Endometrial microvascular endothelial cells (primary cell): ENCODE results near the gene ZFAND3. TPM values are rescaled to one million over a fixed set of nuclear protein-coding genes. Genes with fewer than 3 reads are reported as not detected.

Experiments
- in situ Hi-C: cut with HindIII; loops from 2 replicates; pipeline ENCODE4 v1.10.0; 2017; ENCODE audit warnings: low sequenced_read_pairs, low pct_unique_long_range_greater_than_20kb; ENCODE audit errors: inconsistent ontology term
- total RNA-seq: library from RNA; depleted of rRNA; stranded (reverse); fragments of >200 nt; gene quantifications from one replicate; pipeline ENCODE4 v1.2.3, GENCODE V29; 2015; ENCODE audit errors: inconsistent ontology term

Gene ZFAND3
- total RNA-seq, 1 donor from 2014 or later, result 20.5 TPM

GRCh38 chr6:37856285-37856684 lies 36.8 kb downstream of the ZFAND3 start:
- in situ Hi-C loops, result no loop called here

DNA sequence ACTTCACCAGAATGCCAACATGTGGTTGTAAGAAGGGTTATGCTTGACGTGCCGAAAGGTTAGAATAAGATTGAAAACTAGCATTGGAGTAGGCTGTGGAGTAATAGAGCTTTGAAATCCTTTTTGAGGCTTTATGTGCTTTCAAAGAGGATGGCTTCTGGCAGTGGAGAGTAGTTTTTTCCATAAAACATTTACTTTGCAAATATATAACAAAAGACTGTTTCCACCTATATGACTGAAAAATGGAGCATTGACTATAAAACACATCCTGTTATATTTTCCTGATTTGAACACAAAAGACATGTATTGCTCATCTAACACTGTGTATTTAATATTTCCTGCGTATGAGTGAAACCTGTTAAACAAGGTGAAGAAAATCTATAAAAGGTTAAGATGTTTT lies 38.8 kb downstream of the ZFAND3 start:
- in situ Hi-C loops, result no loop called here

DNA sequence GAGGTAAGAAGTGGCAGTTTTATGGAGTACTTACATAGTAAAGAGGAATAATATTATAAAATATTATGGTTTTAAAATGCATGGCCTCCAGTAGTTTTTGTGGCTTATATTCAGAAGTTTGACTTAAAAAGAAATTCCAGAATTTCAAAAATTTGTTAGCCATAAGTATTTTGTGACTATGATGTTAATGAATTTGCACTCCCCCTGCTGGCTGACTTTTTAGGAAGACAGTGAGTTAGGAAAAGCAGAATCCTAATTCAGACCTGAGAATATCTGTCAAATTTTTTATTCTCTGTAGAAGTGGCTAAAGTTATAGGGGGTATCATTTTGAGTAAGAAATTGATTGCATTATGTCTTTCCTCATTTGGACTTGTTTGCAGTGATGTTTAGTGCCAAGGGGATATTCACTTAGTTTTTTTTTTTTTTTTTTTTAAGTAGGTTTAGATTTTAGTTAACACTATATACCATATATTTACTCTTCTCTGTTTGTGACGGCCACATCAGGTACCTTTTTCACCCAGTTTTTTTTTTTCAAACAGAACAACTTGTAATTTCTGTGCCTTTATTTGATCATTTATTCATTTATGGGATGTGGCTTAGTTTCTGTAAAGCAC lies 40.8 kb downstream of the ZFAND3 start:
- in situ Hi-C loops, result no loop called here

- in situ Hi-C loops, result no loop called here
Observed at GRCh38 chr6:37861452-37861851, 41.9 kb downstream of the ZFAND3 start.

GRCh38 chr6:37862430-37862829 lies 42.9 kb downstream of the ZFAND3 start:
- in situ Hi-C loops, result no loop called here

DNA sequence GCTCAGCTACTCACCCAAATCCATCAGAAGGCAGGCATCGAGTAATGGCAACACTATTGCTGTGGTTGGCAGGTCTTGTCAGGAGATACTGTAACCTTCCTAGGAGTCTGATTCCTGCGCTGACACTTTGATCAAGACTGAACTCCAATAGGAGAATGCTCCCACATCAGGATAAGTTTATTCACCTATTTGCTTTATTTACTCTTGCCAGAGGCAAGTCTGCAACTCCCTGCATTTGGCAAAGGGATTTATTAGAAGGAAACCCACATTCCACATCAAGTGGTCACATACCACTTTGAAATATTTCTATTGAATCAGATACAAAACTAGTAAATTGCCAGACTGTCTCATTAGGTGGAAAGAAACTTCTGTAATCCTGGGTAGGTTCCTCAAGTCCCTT lies 43.5 kb downstream of the ZFAND3 start:
- in situ Hi-C loops, result no loop called here

- in situ Hi-C loops, result no loop called here
Observed at GRCh38 chr6:37864250-37864649, 44.7 kb downstream of the ZFAND3 start.

- in situ Hi-C loops, result no loop called here
Observed at GRCh38 chr6:37865504-37865903, 46.0 kb downstream of the ZFAND3 start.

DNA sequence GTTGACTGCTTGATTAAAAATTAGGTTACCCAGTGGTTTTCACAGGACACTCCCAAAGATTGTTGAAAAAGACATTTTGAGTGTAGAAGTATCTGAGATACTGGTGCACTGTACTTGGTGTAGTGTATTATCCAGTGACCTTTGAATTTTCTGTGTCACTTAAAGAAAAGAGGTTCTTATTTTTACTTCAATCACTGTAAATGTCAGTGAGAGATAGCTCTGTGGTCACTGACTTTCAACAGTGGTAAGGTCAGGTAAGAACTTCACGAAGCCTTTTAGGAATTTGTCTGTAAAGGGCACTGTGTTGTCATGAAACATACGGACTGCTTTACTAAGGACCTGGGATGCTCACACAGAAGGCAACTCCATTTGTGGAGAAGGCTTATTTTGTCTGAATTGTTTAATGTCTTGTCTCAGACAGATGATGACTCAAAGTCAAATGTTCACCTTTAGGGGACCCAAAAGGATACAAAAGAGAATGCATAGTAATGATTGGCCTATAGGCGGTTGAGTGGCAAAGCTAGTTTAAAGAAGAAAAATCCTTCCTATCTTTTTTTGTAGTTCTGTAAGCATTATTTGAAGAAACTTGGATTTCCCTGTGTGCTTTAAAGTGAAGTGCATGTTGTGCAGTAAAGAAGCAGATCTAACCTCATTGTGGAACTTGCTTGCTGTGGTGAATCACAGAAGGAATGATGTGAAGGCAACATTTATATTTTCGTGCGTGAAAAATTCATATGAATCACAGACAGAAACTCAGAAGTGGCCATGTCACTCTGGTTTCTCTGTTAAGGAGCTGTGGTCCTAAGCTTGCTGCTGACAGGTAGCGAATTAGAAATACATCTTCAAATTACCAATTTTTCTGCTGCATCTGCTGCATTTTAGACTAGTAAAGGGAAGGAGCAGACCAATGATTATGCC lies 47.3 kb downstream of the ZFAND3 start:
- in situ Hi-C loops, result no loop called here

- in situ Hi-C loops, result no loop called here
Observed at GRCh38 chr6:37867756-37868446, 48.4 kb downstream of the ZFAND3 start.

DNA sequence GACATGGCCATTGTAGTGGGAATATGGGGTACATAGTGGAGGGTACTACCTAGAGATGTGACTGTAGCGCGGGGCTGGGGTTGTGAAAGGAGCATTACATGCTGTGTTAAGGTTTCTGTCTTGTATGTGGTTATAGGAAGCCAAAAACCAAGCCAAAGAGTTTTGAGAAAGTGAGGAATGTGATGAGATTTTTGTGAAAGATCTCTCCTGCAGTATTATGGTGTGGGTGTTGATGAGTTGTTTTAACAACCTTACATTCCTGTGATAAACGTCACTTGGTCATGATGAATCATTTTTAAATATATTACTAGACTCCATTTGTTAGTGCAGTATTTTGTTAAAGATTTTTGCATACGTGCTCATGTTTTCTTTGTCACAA lies 48.9 kb downstream of the ZFAND3 start:
- in situ Hi-C loops, result no loop called here

DNA sequence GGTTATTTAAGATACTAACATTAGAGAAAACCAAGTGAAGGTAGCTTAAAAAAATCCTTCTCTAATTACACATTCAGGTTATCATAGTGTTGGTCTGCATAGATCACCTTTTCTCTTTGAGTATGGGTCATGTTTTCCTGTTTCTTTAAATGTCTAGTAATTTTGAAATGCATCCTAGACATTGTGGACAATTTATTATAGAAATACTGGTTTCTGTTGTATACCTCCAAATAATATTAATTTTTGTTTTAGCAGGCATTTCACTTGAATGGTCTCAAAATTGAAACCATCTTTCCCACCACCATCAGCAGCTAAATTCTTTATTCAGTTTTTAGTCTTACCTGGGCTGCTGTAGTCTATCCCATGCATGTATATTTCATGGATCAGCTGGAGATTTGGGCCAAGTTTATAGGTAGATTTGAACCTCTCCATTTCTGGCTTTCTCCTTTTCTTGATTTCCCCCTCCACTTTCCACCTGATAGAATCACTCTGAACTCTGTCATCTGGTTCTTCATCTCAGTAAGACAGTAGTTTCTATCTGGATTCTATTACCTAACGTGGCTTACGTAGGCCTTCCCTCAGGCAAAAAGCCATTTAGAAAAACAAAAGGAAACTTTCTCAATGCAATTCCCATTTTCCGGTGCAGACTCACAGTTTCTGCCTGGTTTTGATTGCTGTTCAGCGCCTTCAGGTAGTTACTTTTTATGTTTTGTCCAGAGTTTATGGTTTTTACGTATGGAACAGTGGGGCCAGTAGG lies 52.3 kb downstream of the ZFAND3 start:
- in situ Hi-C loops, result no loop called here

- in situ Hi-C loops, result no loop called here
Observed at GRCh38 chr6:37872373-37872745, 52.8 kb downstream of the ZFAND3 start.

DNA sequence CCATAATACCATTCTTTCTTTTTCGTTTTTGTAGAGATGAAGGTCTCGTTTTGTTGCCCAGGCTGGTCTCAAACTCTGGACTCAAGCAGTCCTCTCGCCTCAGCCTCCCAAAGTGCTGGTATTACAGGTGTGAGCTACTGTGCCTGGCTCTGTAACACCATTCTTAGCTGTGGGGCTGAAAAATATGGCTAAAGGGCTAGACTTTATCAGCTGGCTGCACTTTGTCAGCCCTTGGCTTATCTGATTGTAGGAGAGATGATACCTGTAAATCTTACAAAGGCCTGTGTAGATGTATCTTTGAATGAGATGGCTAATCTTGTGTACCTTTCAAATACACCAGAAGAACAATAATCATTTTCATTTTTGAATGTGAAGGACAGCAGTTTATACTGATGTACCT lies 55.2 kb downstream of the ZFAND3 start:
- in situ Hi-C loops, result no loop called here

DNA sequence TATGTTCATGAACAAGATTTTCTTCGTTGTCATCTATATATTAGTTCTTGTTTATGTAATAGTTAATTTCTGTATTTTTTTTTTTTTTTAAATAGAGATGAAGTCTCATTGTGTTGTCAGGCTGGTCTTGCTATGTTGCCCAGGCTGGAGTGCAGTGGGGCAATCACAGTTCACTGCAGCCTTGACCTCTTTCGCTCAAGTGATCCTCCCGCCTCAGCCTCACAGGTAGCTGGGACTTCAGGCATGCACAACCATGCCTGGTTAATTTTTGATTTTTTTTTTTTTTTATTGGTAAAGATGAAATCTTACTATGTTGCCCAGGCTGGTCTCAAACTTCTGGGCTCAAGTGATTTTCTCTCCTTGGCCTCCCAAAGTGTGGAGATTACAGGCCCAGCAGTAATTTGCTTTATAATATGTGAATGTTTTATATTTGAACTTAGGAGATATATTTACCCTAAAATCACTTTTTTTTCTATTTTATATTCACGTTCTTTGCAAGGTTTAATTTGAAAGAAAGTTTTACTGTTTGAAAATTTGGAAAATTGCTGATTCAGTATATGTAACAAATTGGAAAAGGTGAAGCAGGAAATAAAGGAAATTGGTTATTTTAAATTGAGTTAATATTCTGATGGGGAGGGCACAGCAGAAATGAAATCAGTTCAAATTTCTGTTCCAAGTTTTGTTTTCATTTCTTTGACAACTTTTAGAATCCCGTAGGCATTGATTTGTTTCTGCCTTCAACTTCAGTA lies 56.2 kb downstream of the ZFAND3 start:
- in situ Hi-C loops, result no loop called here

GRCh38 chr6:37876843-37877242 lies 57.3 kb downstream of the ZFAND3 start:
- in situ Hi-C loops, result no loop called here

DNA sequence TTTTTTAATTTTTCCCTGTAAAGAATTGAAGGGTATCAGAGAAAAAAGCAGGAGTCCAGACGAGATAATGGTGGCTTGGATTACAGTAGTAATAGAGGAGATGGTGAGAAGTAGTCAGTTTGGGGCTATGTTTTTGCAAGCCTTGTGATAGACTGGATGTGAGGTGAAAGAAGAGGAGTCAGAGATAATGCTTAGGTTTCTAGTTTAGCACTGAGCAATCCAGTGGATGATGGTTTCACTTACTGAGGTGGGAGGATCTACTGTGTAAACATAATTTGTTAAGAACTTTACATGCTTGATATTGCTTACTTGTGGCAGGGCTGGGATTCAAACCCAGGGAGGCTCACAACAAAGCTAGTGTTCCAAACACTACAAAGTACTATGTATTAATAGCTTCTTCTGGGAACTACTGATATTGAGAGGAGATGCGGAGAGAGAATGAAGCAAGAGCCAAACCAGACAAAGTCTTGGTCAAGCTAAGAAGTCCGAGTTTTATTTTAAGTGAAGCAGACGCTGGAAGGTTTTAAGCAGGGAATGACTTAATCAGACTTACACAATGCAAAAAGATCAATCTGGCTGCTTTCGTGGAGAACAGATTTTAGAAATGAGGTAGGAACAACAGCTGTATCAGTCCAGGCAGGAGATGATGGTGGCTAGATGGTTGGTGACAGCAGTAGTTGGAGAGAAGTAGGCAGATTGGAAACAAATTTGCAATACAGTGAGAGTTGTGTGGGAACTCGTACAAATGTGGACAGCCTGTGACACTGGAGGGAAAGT lies 58.0 kb downstream of the ZFAND3 start:
- in situ Hi-C loops, result no loop called here

DNA sequence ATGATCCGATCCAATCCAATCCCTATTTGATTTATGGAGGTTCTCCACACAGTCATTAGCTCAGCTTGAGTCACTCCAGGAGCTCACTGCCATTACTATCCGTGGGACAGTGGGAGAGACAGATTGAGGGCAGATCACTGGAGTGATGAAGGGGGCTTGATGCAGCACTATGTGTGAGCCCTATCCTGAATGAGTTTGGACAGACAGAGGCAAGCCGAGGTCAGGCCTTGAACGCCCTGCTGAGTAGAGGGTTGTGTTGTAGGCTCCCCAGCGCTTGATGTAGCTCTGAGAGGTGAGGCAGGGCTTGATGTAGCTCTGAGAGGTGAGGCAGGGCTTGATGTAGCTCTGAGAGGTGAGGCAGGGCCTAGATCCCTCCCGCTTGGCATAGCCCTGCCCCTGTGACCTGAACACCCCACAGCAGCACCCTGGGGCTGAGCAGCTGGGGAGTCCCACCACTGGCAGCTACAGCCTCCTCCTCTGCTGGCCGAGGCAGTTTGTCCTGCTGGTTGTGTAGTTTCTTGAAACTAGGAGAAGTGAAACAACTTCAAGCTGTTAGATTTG lies 58.7 kb downstream of the ZFAND3 start:
- in situ Hi-C loops, result no loop called here
